Stomach smooth muscle (tissue), 2 donors: ENCODE results near the gene DYRK1B.

Experiments used
- H3K27ac ChIP-seq: one replicate; pipeline ENCODE4 v1.7.0; 2013; ENCODE audit warnings: mild to moderate bottlenecking, low read length, inconsistent platforms
- H3K27me3 ChIP-seq, 2 donors: one replicate each; pipeline ENCODE4 v1.7.0; 2013; ENCODE audit warnings: low read length in 2 of 2; ENCODE audit not compliant: insufficient read depth in 2 of 2, control insufficient read depth in 1 of 2
- H3K36me3 ChIP-seq, 2 donors: one replicate each; pipeline ENCODE4 v1.7.0; 2013; ENCODE audit warnings: low read length in 2 of 2; ENCODE audit not compliant: control insufficient read depth in 2 of 2, insufficient read depth in 2 of 2
- H3K4me1 ChIP-seq: one replicate; pipeline ENCODE4 v1.7.0; 2013; ENCODE audit warnings: low read length; ENCODE audit not compliant: control insufficient read depth, insufficient read depth
- H3K4me3 ChIP-seq, 2 donors: one replicate each; pipeline ENCODE4 v1.7.0; 2013; ENCODE audit warnings: low read length in 2 of 2
- H3K9ac ChIP-seq, 2 donors: one replicate each; pipeline ENCODE4 v1.7.0; 2013; ENCODE audit warnings: low read length in 2 of 2, mild to moderate bottlenecking in 1 of 2
- H3K9me3 ChIP-seq, 2 donors: one replicate each; pipeline ENCODE4 v1.7.0; 2013; ENCODE audit warnings: low read length in 2 of 2; ENCODE audit not compliant: control insufficient read depth in 2 of 2
- donor health status: healthy.
- donor health status: Pancreatic carcinoma.

DYRK1B gene

DNA sequence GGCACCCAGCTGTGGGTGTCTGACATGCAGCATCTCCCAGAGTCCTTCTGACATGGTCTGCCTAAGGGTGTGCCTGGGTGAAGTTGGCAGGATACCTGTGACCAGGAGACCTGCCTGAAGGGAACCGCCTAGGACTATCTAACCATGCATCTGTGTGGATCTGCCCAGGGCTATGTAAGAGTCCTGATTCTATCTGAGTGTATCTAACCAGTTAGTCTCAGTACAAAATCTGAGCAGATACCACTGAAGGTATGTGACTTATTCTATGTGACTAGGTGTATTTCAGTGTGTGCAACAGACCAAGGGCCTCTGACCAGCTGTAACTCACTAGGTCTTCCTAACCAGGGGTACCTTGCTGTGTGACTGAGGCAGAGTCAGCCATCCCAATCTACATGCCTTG, 40.4 kb upstream of the DYRK1B start:
- no peak overlapping the region for H3K4me3 ChIP-seq
- no peak overlapping the region for H3K27ac ChIP-seq
- H3K27me3 ChIP-seq: peaks cover 0 to 2% of the 10 kb centered on the region in 2 donors
- H3K4me1 ChIP-seq: no peaks in the 10 kb centered on the region
- H3K9ac ChIP-seq: no peak overlapping the region
- H3K36me3 ChIP-seq: no peaks in the 10 kb centered on the region
- H3K9me3 ChIP-seq: no peaks in the 10 kb centered on the region

DNA sequence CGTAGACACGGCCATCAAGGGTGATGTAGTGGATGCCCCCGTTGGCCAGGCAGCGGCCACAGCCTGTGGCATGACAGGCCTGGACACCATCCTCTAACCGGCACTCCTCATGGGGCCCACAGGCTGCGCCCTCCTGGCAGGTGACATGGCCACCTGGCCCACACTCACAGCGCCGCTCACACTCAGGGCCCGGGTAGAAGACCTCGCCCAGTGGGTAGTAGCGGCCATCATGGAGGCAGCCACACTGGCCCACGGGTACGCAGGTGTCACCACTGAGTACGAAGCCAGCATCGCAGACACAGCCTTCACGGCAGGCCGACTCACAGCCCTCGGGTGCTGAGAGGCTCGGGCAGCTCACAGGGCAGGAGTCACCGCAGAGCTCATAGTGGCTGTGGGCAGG, 39.4 kb upstream of the DYRK1B start:
- H3K4me1 ChIP-seq: no peaks in the 10 kb centered on the region
- no peaks in the 10 kb centered on the region for H3K36me3 ChIP-seq
- H3K4me3 ChIP-seq: no peak overlapping the region
- H3K27ac ChIP-seq: no peak overlapping the region
- no peak overlapping the region for H3K9ac ChIP-seq
- H3K9me3 ChIP-seq: no peaks in the 10 kb centered on the region
- peaks cover 0 to 2% of the 10 kb centered on the region in 2 donors for H3K27me3 ChIP-seq

DNA sequence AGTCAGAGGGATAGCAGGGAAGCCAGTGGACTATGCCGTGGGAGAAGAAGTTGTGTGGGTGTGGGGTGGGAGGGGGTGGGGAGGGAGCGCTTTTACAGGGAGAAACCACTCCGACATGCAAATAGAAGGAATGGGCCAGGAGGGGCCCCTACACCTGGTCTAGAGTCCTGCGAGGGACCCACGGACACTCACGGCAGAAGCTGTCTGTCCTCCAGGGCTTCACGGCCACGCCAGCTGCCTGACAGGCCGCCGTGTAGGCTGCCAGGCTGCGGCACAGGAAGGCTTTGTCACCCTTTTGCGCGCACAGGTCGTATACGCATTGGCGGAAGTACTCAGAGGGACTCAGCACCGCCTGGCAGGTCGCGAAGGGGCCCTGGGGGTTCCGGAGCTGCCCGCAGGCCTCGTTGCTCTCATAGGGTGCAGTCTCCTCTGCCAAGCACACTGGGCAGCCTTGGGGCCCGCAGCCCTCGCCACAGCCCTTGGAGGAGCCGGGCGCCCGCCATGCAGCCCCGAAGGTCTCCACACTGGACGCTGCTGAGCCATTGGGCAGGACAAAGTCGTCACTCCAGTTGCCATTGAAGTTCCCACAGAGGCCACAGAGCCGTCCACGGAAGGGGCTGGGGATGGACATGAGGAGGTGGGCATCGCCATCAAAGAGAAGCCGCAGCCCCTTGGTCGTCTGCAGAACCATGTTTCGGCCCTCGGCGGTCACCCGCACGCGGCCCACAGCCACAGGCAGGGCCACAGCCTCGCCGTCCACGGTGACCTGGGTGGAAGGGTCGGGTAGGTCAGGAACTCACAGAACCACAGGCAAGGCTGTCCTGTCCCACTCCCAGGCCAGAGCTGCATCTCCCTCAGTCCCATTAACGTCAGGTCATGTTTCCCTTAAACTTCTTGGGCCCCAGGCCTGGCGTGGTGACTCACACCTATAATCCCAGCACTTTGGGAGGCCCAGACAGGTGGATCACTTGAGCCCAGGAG, 38.2 kb upstream of the DYRK1B start:
- Histone ChIP-seq H3K4me1 (no peaks in the 10 kb centered on the region), H3K27ac (no peak overlapping the region), H3K4me3 (no peak overlapping the region), H3K27me3 (peaks cover 0 to 2% of the 10 kb centered on the region in 2 donors), H3K9me3 (no peaks in the 10 kb centered on the region), H3K9ac (no peak overlapping the region), H3K36me3 (no peaks in the 10 kb centered on the region)

DNA sequence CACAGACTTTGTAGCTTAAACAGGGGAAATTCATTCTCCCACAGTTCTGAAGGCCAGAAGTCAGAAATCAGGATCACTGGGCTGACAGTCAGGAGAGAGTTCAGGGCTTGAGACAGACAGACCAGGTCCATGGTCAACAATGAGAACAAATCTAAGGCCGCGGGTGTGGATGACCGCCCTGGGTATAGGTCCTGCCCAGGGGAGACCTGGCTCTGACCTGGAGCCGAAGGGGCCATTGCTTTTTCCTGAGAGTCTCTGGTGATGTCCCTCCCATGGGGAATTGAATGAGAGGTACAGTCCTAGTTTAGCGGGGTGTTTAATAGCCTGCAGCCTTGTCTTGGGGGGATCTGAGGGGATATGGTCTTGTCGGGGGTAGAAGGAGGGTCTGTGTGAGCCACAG, 37.4 kb upstream of the DYRK1B start:
- Histone ChIP-seq H3K27ac (no peak overlapping the region), H3K27me3 (peaks cover 0 to 2% of the 10 kb centered on the region in 2 donors), H3K4me1 (no peaks in the 10 kb centered on the region), H3K4me3 (no peak overlapping the region), H3K36me3 (no peaks in the 10 kb centered on the region), H3K9me3 (no peaks in the 10 kb centered on the region), H3K9ac (no peak overlapping the region)

DNA sequence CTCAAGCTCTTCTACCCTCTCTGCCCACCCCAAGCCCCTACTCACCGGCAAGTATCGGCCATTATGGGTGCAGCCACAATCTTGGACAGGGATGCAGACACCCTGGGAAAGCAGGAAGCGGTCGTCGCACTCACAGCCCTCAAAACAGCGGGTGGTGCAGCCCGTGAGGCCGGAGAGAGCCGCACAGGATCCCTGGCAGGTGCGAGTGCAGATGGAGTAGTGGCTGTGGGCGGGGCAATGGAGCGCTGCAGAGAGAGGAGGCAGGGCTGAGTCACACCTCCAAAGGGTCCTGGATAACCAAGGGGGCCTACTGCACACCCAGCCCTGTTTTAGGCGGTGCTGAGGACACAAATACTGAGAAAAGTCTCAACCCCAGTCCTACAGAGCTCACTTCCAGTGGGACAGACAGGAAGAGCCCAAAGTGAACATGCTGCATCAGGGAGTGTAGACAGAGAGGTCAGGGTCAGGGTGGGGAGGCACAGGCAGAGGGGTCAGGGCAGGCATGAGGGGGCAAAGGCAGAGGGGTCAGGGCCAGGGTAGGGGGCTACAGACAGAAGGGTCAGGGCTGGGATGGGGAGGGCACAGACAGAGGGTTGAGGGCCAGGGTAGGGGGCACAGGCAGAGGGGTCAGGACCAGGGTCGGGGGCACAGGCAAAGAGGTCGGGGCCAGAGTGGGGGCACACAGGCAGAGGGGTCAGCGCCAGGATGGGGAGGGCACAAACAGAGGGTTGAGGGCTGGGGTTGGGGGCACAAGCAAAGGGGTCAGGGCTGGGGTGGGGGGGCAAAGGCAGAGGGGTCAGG, 36.4 kb upstream of the DYRK1B start:
- no peak overlapping the region for H3K9ac ChIP-seq
- no peak overlapping the region for H3K4me3 ChIP-seq
- H3K4me1 ChIP-seq: no peaks in the 10 kb centered on the region
- H3K36me3 ChIP-seq: no peaks in the 10 kb centered on the region
- H3K27ac ChIP-seq: no peak overlapping the region
- no peaks in the 10 kb centered on the region for H3K9me3 ChIP-seq
- peaks cover 0 to 2% of the 10 kb centered on the region in 2 donors for H3K27me3 ChIP-seq

DNA sequence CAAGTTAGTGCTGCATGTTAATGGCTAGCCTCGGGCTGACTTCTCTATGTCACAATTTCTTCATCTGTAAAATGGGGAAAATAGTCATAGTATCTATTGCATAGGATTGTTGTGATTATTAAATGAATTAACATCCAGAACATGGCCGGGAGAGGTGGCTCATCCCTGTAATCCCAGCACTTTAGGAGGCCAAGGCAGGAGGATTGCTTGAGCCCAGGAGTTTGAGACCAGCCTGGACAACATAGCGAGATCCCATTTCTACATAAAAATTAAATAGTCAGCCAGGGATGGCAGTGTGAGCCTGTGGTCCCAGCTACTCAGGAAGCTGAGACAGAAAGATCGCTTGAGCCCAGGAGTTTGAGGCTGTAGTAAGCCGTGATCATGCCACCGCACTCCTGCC, 34.0 kb upstream of the DYRK1B start:
- Histone ChIP-seq H3K4me1 (no peaks in the 10 kb centered on the region), H3K9me3 (no peaks in the 10 kb centered on the region)

DNA sequence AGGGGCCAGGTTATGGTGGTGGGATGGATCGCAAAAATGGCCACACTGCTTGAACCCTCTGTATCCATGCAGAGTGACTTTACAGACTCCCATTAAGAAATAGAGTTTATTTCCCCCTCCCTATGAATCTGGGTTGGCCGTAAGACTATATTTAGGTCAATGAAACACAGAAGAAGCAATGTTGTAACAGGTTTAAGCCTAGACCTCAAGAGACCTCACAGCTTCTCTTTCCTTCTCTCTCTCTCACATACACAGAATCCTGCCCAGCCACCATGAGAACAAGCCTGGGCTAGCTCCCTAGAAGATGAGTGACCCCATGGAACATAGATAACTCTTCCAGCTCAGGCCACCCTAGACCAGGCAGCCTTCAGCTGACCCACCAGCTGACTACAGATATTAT, 33.2 kb upstream of the DYRK1B start:
- no peaks in the 10 kb centered on the region for H3K9me3 ChIP-seq
- H3K27ac ChIP-seq: no peak overlapping the region
- no peaks in the 10 kb centered on the region for H3K4me1 ChIP-seq
- no peaks in the 10 kb centered on the region for H3K36me3 ChIP-seq
- no peak overlapping the region for H3K9ac ChIP-seq
- H3K4me3 ChIP-seq: no peak overlapping the region
- H3K27me3 ChIP-seq: peaks cover 0 to 4% of the 10 kb centered on the region in 2 donors

More for the DNA sequence above, 34.0 kb upstream of the DYRK1B start:
- Histone ChIP-seq H3K27me3 (peaks cover 0 to 4% of the 10 kb centered on the region in 2 donors), H3K36me3 (no peaks in the 10 kb centered on the region), H3K4me3 (no peak overlapping the region), H3K9ac (no peak overlapping the region), H3K27ac (no peak overlapping the region)

DNA sequence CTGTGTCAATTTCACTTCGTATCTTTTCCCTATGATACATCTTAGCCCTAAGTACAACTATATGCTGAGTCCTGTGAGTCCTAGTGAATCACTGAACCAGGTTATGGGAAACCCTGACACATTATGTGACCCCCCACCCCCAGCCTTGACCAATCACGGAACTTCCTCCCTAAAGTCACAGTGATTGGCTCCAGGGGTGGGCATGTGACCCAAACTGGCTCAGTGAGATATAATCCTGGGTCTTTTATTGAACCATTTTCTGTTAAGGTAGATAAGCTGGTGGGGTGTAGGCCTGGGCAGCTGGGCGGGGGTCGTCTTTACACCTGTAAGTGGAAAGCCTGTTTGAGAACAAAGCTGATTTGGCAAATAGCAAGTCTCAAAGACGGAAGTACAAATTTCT, 32.0 kb upstream of the DYRK1B start:
- no peak overlapping the region for H3K9ac ChIP-seq
- H3K36me3 ChIP-seq: no peaks in the 10 kb centered on the region
- peaks cover 0 to 4% of the 10 kb centered on the region in 2 donors for H3K27me3 ChIP-seq
- H3K27ac ChIP-seq: no peak overlapping the region
- no peak overlapping the region for H3K4me3 ChIP-seq
- no peaks in the 10 kb centered on the region for H3K4me1 ChIP-seq
- no peaks in the 10 kb centered on the region for H3K9me3 ChIP-seq

DNA sequence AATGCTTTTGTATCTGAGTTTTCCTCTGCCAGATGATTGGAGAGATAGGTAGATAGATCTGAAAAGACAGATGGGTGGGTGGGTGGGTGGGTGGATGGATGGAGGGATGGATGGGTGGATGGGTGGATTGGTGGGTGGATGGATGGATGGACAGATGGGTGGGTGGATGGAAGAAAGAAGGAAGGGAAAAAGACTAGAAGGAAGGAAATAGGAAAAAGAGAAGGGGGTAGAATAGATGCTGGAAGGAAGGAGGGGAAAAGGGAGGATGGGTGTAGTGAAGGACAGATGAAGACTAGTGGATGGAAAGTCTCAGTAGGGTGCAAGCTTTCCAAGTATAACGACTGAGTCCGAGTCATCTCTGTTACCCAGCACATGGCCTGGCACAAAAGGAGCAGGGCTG, 31.2 kb upstream of the DYRK1B start:
- no peak overlapping the region for H3K27ac ChIP-seq
- H3K4me3 ChIP-seq: no peak overlapping the region
- no peak overlapping the region for H3K9ac ChIP-seq
- no peaks in the 10 kb centered on the region for H3K9me3 ChIP-seq
- H3K36me3 ChIP-seq: no peaks in the 10 kb centered on the region
- H3K27me3 ChIP-seq: peaks cover 0 to 2% of the 10 kb centered on the region in 2 donors
- H3K4me1 ChIP-seq: no peaks in the 10 kb centered on the region

DNA sequence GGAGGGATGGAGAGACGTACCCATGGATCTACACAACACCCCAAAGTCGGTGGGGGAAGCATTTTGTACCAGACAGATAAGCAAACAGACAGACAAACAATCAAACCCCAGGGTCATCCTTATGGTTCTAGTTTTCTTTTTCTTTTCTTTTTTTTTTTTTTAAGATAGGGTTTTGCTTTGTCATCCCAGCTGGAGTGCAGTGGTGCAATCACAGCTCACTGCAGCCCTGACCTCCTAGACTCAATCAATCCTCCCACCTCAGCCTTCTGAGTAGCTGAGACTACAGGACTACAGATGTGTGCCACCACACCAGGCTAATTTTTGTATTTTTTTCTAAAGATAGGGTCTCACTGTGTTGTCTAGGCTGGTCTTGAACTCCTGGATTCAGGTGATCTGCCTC, 30.2 kb upstream of the DYRK1B start:
- Histone ChIP-seq H3K36me3 (no peaks in the 10 kb centered on the region), H3K4me3 (no peak overlapping the region), H3K27ac (no peak overlapping the region), H3K9me3 (no peaks in the 10 kb centered on the region), H3K9ac (no peak overlapping the region), H3K27me3 (peaks cover 0 to 2% of the 10 kb centered on the region in 2 donors), H3K4me1 (no peaks in the 10 kb centered on the region)
